HG02678 (cell line): Measurements from ENCODE around the gene HM13.
A peak's percentile ranks its signal among the peaks of the same experiment; 100 is the strongest.
"Not testable (repeated sequence)": the region's sequence is repeated elsewhere in the genome, so short reads cannot be mapped to it uniquely, and the experiment has no call there.

Source experiments
- ATAC-seq: cut with Tn5 transposase; IDR thresholded peaks from one replicate; pipeline ENCODE4 v1.9.1; 2021; ENCODE audit warnings: mild to moderate bottlenecking, moderate library complexity; ENCODE audit not compliant: unreplicated experiment

HM13 gene

GRCh38 chr20:31514154-31515071 lies at the start of gene HM13:
TSS of gene HM13 (plus strand) at chr20:31514442. CDS start at chr20:31514552, 110 bp downstream.
- ATAC-seq = peak; percentile 90

- not testable (repeated sequence) for ATAC-seq
These were observed 43.3 kb upstream of the HM13 start for GRCh38 chr20:31470946-31471345.

- ATAC-seq = no peak
These were observed 41.6 kb upstream of the HM13 start for GRCh38 chr20:31472395-31473330.

- no peak for ATAC-seq
These were observed 40.7 kb upstream of the HM13 start for GRCh38 chr20:31473331-31474096.

GRCh38 chr20:31474097-31474436 lies 40.2 kb upstream of the HM13 start:
- peak; percentile 60 for ATAC-seq

GRCh38 chr20:31474758-31475427 lies 39.3 kb upstream of the HM13 start, which contains the start of the genes DEFB124 and REM1:
TSS of gene DEFB124 (minus strand) at chr20:31475127. CDS start at chr20:31473013, 2,114 bp downstream.
TSS of gene REM1 (plus strand) at chr20:31475288. CDS start at chr20:31476446, 1,158 bp downstream.
- ATAC-seq = no peak

- ATAC-seq = no peak
These were observed 38.6 kb upstream of the HM13 start for GRCh38 chr20:31475472-31476293.

GRCh38 chr20:31476294-31476585 lies 38.0 kb upstream of the HM13 start:
- ATAC-seq = no peak

- ATAC-seq = no peak
These were observed 37.5 kb upstream of the HM13 start for GRCh38 chr20:31476643-31477215.

GRCh38 chr20:31484001-31484400 lies 30.2 kb upstream of the HM13 start:
- no peak for ATAC-seq

GRCh38 chr20:31485450-31486339 lies 28.5 kb upstream of the HM13 start:
- no peak for ATAC-seq

GRCh38 chr20:31488115-31488514 lies 26.1 kb upstream of the HM13 start:
- no peak for ATAC-seq

GRCh38 chr20:31489152-31489551 lies 25.1 kb upstream of the HM13 start:
- ATAC-seq = no peak

- no peak for ATAC-seq
These were observed 23.5 kb upstream of the HM13 start for GRCh38 chr20:31490752-31491151.

- no peak for ATAC-seq
These were observed 20.1 kb upstream of the HM13 start for GRCh38 chr20:31494131-31494530.

- no peak for ATAC-seq
These were observed 17.4 kb upstream of the HM13 start for GRCh38 chr20:31496761-31497295.

GRCh38 chr20:31497838-31498540 lies 16.3 kb upstream of the HM13 start:
- no peak for ATAC-seq
